NT2/D1 (cell line): ENCODE measurements around the gene ZNF208.

Experiments used
- SUZ12 ChIP-seq: IDR thresholded peaks from 2 replicates; pipeline ENCODE4 v1.6.1; 2011; ENCODE audit not compliant: insufficient read length, insufficient read depth; ENCODE audit errors: extremely low read depth
- YY1 ChIP-seq: IDR thresholded peaks from 2 replicates; pipeline ENCODE4 v1.6.1; 2011; ENCODE audit not compliant: insufficient read length, insufficient read depth

DNA sequence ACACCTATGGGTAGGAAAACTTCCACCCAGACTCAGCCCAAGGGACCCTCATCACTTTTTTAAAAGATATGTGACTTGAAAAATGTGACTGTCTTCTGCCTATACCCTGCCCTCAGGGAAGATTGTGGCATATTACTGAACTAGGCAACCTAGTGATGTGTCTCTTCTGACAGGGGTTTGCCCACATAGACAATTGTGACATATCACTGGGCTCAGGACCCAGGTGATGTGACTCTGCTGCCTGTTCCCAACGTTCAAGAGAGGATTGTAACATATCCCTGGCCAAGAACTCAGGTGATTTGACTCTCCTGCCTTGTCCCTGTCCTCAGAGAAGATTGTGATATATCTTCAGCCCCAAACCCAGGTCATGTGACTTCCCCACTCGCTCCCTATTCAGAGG, 88.5 kb downstream of the ZNF208 start:
- no peak for TF ChIP-seq SUZ12
- TF ChIP-seq YY1: no peak
